Stimulated activated CD8-positive, alpha-beta memory T cell treated with anti-CD3 and anti-CD28 coated beads, Interleukin-4, amount 100 ng/mL, for 48 hours (primary cell): ENCODE data around the gene GJA1.

Experiments
- DNase-seq: peaks from one replicate; pipeline ENCODE4 v3.0.0-alpha.2; 2020

GJA1 gene

DNA sequence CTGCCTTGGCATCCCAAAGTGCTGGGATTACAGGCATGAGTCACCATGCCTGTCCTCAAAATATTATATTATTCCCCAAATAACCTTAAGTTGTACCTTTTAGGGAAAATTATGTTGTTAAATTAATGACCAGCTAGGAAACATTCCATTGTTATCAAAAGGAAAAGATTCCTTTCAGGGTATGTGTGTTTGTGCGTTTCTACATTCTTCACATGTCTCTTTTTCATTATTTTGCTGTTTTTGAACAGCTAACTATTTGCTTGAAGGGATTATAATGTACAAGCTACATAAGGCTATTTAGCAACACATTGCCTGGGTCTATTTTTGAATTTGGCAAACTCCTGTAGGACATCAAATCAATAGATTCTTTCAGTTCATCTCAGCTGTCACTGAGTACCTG lies 57.1 kb downstream of the GJA1 start:
- DNase-seq: no peak

GRCh38 chr6:121497970-121498375 lies 62.5 kb downstream of the GJA1 start:
- DNase-seq: no peak

GRCh38 chr6:121498481-121499276 lies 63.2 kb downstream of the GJA1 start:
- no peak for DNase-seq
